Thyroid gland (tissue), 4 donors: ENCODE results near the gene TMCC3.

Experiments
- POLR2A ChIP-seq, 2 donors: fragments of 450-650 bp; IDR thresholded peaks; one replicate each; pipeline ENCODE4 v1.6.1; 2017; ENCODE audit warnings: antibody characterized with exemption in 2 of 2, mild to moderate bottlenecking in 2 of 2, moderate library complexity in 1 of 2
- TF ChIP-seq, protein P1 (sequence below), 6 experiments: fragments of 200-600 bp in 3 of 6; fragments of 450-650 bp in 3 of 6; sonication (generic) in 3 of 6; IDR thresholded peaks; one replicate each; pipeline ENCODE4 v1.5.1; 2016 to 2019; ENCODE audit warnings: antibody characterized with exemption in 6 of 6, mild to moderate bottlenecking in 2 of 6, inconsistent platforms in 1 of 6, moderate library complexity in 1 of 6

DNA sequence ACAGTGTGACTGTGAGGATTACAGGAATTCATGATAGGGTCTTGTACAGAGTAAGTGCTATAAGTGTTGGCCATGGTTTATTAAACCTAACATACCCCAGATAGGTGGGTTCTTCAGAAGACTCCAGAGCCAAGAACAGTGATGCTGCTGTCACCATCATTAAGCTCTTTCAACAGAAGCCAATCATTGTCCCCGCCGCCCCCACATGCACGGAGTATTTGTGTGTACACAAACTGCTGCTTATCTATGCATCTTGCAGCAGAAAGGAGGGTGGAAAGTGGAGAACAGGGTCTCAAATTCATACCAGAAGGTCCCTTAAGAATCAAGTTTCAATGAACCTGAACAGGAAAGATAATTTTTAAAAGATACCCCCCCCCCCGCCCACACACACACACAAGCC, 51.2 kb downstream of the TMCC3 start:
- TF ChIP-seq, protein P1, sequence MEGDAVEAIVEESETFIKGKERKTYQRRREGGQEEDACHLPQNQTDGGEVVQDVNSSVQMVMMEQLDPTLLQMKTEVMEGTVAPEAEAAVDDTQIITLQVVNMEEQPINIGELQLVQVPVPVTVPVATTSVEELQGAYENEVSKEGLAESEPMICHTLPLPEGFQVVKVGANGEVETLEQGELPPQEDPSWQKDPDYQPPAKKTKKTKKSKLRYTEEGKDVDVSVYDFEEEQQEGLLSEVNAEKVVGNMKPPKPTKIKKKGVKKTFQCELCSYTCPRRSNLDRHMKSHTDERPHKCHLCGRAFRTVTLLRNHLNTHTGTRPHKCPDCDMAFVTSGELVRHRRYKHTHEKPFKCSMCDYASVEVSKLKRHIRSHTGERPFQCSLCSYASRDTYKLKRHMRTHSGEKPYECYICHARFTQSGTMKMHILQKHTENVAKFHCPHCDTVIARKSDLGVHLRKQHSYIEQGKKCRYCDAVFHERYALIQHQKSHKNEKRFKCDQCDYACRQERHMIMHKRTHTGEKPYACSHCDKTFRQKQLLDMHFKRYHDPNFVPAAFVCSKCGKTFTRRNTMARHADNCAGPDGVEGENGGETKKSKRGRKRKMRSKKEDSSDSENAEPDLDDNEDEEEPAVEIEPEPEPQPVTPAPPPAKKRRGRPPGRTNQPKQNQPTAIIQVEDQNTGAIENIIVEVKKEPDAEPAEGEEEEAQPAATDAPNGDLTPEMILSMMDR (IDR thresholded peaks at IDR 0.05): no peak
- TF ChIP-seq POLR2A (IDR thresholded peaks at IDR 0.05): no peak
